K562 (cell line): Measurements from ENCODE around the gene CHRNA9. TPM values are rescaled to one million over a fixed set of nuclear protein-coding genes. Genes with fewer than 3 reads are reported as not detected.

Experiments used
- ATF7 ChIP-seq: fragments of 450-650 bp; IDR thresholded peaks from 2 replicates; pipeline ENCODE4 v1.7.1; 2014; ENCODE audit warnings: mild to moderate bottlenecking, moderate library complexity
- GTF2A2 ChIP-seq: IDR thresholded peaks from 2 replicates; pipeline ENCODE4 v1.6.1; 2016; ENCODE audit warnings: mild to moderate bottlenecking, missing genetic modification characterization, missing compliant biosample characterization
- HNRNPH1 ChIP-seq: fragments of 200-400 bp; formaldehyde crosslinking; optimal IDR thresholded peaks from 2 replicates; pipeline ENCODE3; 2017; ENCODE audit warnings: low read depth, mild to moderate bottlenecking, low read length, moderate library complexity
- L3MBTL2 ChIP-seq: fragments of 450-650 bp; IDR thresholded peaks from 2 replicates; pipeline ENCODE4 v1.6.1; 2016; ENCODE audit warnings: mild to moderate bottlenecking, moderate library complexity
- MLX ChIP-seq, 2 experiments: fragments of 450-650 bp in 1 of 2; sonication (generic) in 1 of 2; formaldehyde crosslinking; conservative IDR thresholded peaks; 2 replicates each; pipeline versions ENCODE4 v1.4.0 to v1.8.1; 2020 to 2022; ENCODE audit warnings: mild to moderate bottlenecking in 1 of 2, missing genetic modification reagents in 1 of 2
- NBN ChIP-seq: fragments of 450-650 bp; IDR thresholded peaks from 2 replicates; pipeline ENCODE4 v1.6.1; 2016; ENCODE audit warnings: low read depth, mild to moderate bottlenecking
- NFYB ChIP-seq: IDR thresholded peaks from 2 replicates; pipeline ENCODE4 v1.6.1; 2011; ENCODE audit warnings: mild to moderate bottlenecking, moderate library complexity; ENCODE audit not compliant: insufficient read length; ENCODE audit errors: extremely low read depth
- RAD21 ChIP-seq, 2 experiments: fragments of 250-450 bp in 1 of 2; fragments of 450-650 bp in 1 of 2; sonication (Bioruptor Pico) in 1 of 2; formaldehyde crosslinking in 1 of 2; IDR thresholded peaks in 1 of 2; conservative IDR thresholded peaks in 1 of 2; 2 replicates each; pipeline versions ENCODE4 v1.4.0 to v1.8.0; 2020 to 2022; ENCODE audit warnings: mild to moderate bottlenecking in 2 of 2, moderate library complexity in 1 of 2
- RCOR1 ChIP-seq, 2 experiments: IDR thresholded peaks; 2 replicates each; pipeline ENCODE4 v1.6.1; 2012; ENCODE audit warnings: low read depth in 2 of 2, low read length in 2 of 2, borderline replicate concordance in 1 of 2, improper control_type of control experiment in 1 of 2
- TEAD1 ChIP-seq, 2 experiments: fragments of 450-650 bp in 1 of 2; sonication (generic) in 1 of 2; formaldehyde crosslinking; IDR thresholded peaks; 2 replicates each; pipeline versions ENCODE4 v1.4.0 to v1.8.0; 2020 to 2022; ENCODE audit warnings: mild to moderate bottlenecking in 2 of 2, missing genetic modification reagents in 1 of 2
- THRA ChIP-seq: fragments of 450-650 bp; IDR thresholded peaks from 2 replicates; pipeline ENCODE4 v1.6.1; 2017; ENCODE audit warnings: mild to moderate bottlenecking, moderate library complexity
- ZNF24 ChIP-seq: fragments of 450-650 bp; IDR thresholded peaks from 2 replicates; pipeline ENCODE4 v1.6.1; 2016
- polyA plus RNA-seq, 8 experiments: library from polyadenylated mRNA; depleted of rRNA in 4 of 8; stranded (reverse) in 5 of 8; unstranded in 3 of 8; fragments of >200 nt; fragmentation: Nextera tagmentation in 2 of 8; fragmentation: Illumina TruSeq in 1 of 8; extraction: Ambion mirVana in 2 of 8; extraction: Trizol in 1 of 8; gene quantifications; 2 replicates each; pipeline versions ENCODE4 v1.2.1 to v1.2.3, GENCODE V29; 2011 to 2014; ENCODE audit warnings: inconsistent platforms in 1 of 8, missing spikeins in 1 of 8
- total RNA-seq, 7 experiments: library from RNA; depleted of rRNA in 6 of 7; stranded (reverse); fragments of >200 nt in 6 of 7; fragmentation: Illumina TruSeq in 2 of 7; extraction: Trizol in 2 of 7; gene quantifications; 2 replicates each; pipeline versions ENCODE4 v1.2.1 to v1.2.3, GENCODE V29; 2011 to 2021; ENCODE audit warnings: low replicate concordance in 1 of 7
- TF ChIP-seq, protein P1 (sequence below): fragments of 450-650 bp; IDR thresholded peaks from 2 replicates; pipeline ENCODE4 v1.6.1; 2016; ENCODE audit warnings: mild to moderate bottlenecking
- TF ChIP-seq, protein P2 (sequence below), 2 experiments: IDR thresholded peaks; 2 replicates each; pipeline ENCODE4 v1.6.1; 2011; ENCODE audit warnings: borderline replicate concordance in 1 of 2, control low read depth in 1 of 2, low read depth in 1 of 2, low read length in 1 of 2, mild to moderate bottlenecking in 1 of 2, mixed read lengths in 1 of 2, moderate library complexity in 1 of 2; ENCODE audit not compliant: insufficient read depth in 1 of 2, insufficient read length in 1 of 2, poor library complexity in 1 of 2, severe bottlenecking in 1 of 2; ENCODE audit errors: extremely low read depth in 1 of 2
- TF ChIP-seq, protein P3 (sequence below), 2 experiments: fragments of 150-350 bp in 1 of 2; IDR thresholded peaks; 2 replicates each; pipeline ENCODE4 v1.6.1; 2012 to 2016; ENCODE audit warnings: low read depth in 2 of 2, low read length in 2 of 2, mild to moderate bottlenecking in 1 of 2, moderate library complexity in 1 of 2

The CHRNA9 gene
- total and polyA plus RNA-seq, 9 of the 15 experiments (the other 6 are each of a cell fraction or from before 2014, with no cell fraction given) = not detected

GRCh38 chr4:40316782-40317635 lies 18.1 kb upstream of the CHRNA9 start (continued):
- TF ChIP-seq ATF7 (peak; percentile 82), NFYB (no peak), ZNF24 (0 out of 2 replicates have a peak, but pooled peaks have one; percentile 34), THRA (peak; percentile 31; the same call in 1 of the 2 replicates), MLX (CRISPR knock-in tag; conservative IDR thresholded peaks at IDR 0.05) (no peak), GTF2A2 (tag) (no peak), TEAD1 (CRISPR knock-in tag; IDR thresholded peaks at IDR 0.05) (0 out of 4 replicates have a peak, but pooled peaks of 1 of the 2 experiments have one; percentile 19), RCOR1 (IDR thresholded peaks at IDR 0.05; ENCODE audit: borderline replicate concordance in 1 of 2, low read depth in 2 of 2, low read length in 2 of 2) (peak in 1 of 2 experiments; percentile 22; a peak in 2 of 4 replicates), RAD21 (CRISPR knock-in tag; conservative IDR thresholded peaks at IDR 0.05 in 1 of 2, IDR thresholded peaks at IDR 0.05 in 1 of 2) (peak; percentile 51 to 65), L3MBTL2 (peak; percentile 97), HNRNPH1 (no peak), NBN (peak; percentile 59; the same call in 1 of the 2 replicates)
- TF ChIP-seq, protein P1, sequence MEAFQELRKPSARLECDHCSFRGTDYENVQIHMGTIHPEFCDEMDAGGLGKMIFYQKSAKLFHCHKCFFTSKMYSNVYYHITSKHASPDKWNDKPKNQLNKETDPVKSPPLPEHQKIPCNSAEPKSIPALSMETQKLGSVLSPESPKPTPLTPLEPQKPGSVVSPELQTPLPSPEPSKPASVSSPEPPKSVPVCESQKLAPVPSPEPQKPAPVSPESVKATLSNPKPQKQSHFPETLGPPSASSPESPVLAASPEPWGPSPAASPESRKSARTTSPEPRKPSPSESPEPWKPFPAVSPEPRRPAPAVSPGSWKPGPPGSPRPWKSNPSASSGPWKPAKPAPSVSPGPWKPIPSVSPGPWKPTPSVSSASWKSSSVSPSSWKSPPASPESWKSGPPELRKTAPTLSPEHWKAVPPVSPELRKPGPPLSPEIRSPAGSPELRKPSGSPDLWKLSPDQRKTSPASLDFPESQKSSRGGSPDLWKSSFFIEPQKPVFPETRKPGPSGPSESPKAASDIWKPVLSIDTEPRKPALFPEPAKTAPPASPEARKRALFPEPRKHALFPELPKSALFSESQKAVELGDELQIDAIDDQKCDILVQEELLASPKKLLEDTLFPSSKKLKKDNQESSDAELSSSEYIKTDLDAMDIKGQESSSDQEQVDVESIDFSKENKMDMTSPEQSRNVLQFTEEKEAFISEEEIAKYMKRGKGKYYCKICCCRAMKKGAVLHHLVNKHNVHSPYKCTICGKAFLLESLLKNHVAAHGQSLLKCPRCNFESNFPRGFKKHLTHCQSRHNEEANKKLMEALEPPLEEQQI = no peak
- TF ChIP-seq, protein P2, sequence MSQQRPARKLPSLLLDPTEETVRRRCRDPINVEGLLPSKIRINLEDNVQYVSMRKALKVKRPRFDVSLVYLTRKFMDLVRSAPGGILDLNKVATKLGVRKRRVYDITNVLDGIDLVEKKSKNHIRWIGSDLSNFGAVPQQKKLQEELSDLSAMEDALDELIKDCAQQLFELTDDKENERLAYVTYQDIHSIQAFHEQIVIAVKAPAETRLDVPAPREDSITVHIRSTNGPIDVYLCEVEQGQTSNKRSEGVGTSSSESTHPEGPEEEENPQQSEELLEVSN (IDR thresholded peaks at IDR 0.05; ENCODE audit: borderline replicate concordance in 1 of 2, extremely low read depth in 1 of 2, insufficient read depth in 1 of 2, insufficient read length in 1 of 2, low read depth in 1 of 2, low read length in 1 of 2, poor library complexity in 1 of 2, severe bottlenecking in 1 of 2) = peak in 1 of 2 experiments; percentile 67
- TF ChIP-seq, protein P3, sequence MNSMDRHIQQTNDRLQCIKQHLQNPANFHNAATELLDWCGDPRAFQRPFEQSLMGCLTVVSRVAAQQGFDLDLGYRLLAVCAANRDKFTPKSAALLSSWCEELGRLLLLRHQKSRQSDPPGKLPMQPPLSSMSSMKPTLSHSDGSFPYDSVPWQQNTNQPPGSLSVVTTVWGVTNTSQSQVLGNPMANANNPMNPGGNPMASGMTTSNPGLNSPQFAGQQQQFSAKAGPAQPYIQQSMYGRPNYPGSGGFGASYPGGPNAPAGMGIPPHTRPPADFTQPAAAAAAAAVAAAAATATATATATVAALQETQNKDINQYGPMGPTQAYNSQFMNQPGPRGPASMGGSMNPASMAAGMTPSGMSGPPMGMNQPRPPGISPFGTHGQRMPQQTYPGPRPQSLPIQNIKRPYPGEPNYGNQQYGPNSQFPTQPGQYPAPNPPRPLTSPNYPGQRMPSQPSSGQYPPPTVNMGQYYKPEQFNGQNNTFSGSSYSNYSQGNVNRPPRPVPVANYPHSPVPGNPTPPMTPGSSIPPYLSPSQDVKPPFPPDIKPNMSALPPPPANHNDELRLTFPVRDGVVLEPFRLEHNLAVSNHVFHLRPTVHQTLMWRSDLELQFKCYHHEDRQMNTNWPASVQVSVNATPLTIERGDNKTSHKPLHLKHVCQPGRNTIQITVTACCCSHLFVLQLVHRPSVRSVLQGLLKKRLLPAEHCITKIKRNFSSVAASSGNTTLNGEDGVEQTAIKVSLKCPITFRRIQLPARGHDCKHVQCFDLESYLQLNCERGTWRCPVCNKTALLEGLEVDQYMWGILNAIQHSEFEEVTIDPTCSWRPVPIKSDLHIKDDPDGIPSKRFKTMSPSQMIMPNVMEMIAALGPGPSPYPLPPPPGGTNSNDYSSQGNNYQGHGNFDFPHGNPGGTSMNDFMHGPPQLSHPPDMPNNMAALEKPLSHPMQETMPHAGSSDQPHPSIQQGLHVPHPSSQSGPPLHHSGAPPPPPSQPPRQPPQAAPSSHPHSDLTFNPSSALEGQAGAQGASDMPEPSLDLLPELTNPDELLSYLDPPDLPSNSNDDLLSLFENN (IDR thresholded peaks at IDR 0.05; ENCODE audit: low read depth in 2 of 2, low read length in 2 of 2) = no peak
